ENCODE results near the gene EID2. TPM values are rescaled to one million over a fixed set of nuclear protein-coding genes. Genes with fewer than 3 reads are reported as not detected.

The EID2 gene
- polyA plus RNA-seq, 1 donor (not counting 4 experiments of a cell fraction or from before 2014, with no cell fraction given): 12.9 TPM

GRCh38 chr19:39566064-39566463 is 26.1 kb upstream of the EID2 start:
- Histone ChIP-seq H3K4me2 (ENCODE audit: control insufficient read depth, extremely low read depth, insufficient read depth, low read depth, low read length) (no peak overlapping the region), H3K9ac (ENCODE audit: control insufficient read depth, extremely low read depth, insufficient read depth, low read length) (no peak overlapping the region), H3K4me1 (ENCODE audit: control insufficient read depth, extremely low read depth, insufficient read depth, low read length) (no peaks in the 10 kb centered on the region), H3K4me3 (ENCODE audit: control insufficient read depth in 2 of 3, extremely low read depth in 1 of 3, insufficient read depth in 2 of 3, low read depth in 1 of 3, low read length in 3 of 3) (no peak overlapping the region), H2AFZ (ENCODE audit: control insufficient read depth, low read length) (no peak overlapping the region), H3K36me3 (ENCODE audit: control insufficient read depth in 2 of 2, extremely low read depth in 1 of 2, insufficient read depth in 2 of 2, low read length in 2 of 2) (no peaks in the 10 kb centered on the region), H3K79me2 (ENCODE audit: control insufficient read depth, insufficient read depth, low read length) (no peaks in the 10 kb centered on the region), H3K27me3 (ENCODE audit: control insufficient read depth, extremely low read depth, insufficient read depth, low read length) (no peaks in the 10 kb centered on the region), H3K9me1 (ENCODE audit: control insufficient read depth, extremely low read depth, insufficient read depth, low read length) (no peaks in the 10 kb centered on the region), H3K9me3 (ENCODE audit: control insufficient read depth, low read depth, low read length) (no peaks in the 10 kb centered on the region), H4K20me1 (ENCODE audit: control insufficient read depth, extremely low read depth, insufficient read depth, low read length) (no peaks in the 10 kb centered on the region), H3K27ac (ENCODE audit: control insufficient read depth, insufficient read depth, low read length) (no peak overlapping the region)
- dilution Hi-C loops (cut with MboI; ENCODE audit: extremely low pct_ligation_motif_present, low sequenced_read_pairs): no loop called here
- no peak for FAIRE-seq
- TF ChIP-seq, protein P1, sequence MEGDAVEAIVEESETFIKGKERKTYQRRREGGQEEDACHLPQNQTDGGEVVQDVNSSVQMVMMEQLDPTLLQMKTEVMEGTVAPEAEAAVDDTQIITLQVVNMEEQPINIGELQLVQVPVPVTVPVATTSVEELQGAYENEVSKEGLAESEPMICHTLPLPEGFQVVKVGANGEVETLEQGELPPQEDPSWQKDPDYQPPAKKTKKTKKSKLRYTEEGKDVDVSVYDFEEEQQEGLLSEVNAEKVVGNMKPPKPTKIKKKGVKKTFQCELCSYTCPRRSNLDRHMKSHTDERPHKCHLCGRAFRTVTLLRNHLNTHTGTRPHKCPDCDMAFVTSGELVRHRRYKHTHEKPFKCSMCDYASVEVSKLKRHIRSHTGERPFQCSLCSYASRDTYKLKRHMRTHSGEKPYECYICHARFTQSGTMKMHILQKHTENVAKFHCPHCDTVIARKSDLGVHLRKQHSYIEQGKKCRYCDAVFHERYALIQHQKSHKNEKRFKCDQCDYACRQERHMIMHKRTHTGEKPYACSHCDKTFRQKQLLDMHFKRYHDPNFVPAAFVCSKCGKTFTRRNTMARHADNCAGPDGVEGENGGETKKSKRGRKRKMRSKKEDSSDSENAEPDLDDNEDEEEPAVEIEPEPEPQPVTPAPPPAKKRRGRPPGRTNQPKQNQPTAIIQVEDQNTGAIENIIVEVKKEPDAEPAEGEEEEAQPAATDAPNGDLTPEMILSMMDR (optimal IDR thresholded peaks at IDR 0.05 in 1 of 3, IDR thresholded peaks at IDR 0.05 in 1 of 3, conservative IDR thresholded peaks at IDR 0.05 in 1 of 3; ENCODE audit: extremely low read depth in 1 of 3, insufficient read depth in 2 of 3, low read length in 3 of 3): no peak
- TF ChIP-seq EZH2 (IDR thresholded peaks at IDR 0.05; ENCODE audit: low read length): no peak
- DNase-seq (ENCODE audit: low read depth, low spot score): no peak

DNA sequence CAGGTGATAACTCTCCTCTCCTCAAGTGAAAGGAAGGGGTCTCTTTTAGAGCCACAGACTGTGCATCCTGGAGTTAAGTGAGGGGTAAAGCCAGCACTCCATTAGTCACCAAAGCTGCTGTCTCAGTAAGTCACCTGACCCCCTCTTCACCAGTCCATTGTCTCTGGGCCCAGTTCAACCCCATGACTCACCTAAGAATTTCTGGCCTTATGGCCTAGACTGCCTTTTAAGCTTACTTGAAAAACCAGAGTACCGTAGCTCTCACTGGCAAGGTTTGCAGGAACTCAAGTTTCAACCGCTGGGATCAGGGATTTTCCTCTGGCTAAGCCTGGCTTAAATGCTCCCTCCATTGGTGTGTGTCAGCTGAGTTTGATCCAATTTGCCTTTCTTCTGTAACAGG is 23.4 kb upstream of the EID2 start:
- FAIRE-seq (no peak), DNase-seq (ENCODE audit: low read depth, low spot score) (no peak)
- H3K27me3 ChIP-seq (ENCODE audit: control insufficient read depth, extremely low read depth, insufficient read depth, low read length): no peaks in the 10 kb centered on the region
- no peak overlapping the region for H3K9ac ChIP-seq (ENCODE audit: control insufficient read depth, extremely low read depth, insufficient read depth, low read length)
- no peak overlapping the region for H2AFZ ChIP-seq (ENCODE audit: control insufficient read depth, low read length)
- H3K27ac ChIP-seq (ENCODE audit: control insufficient read depth, insufficient read depth, low read length): no peak overlapping the region
- dilution Hi-C loops (cut with MboI; ENCODE audit: extremely low pct_ligation_motif_present, low sequenced_read_pairs): loop anchor here (5.0 kb wide), 1 partner anchor 94 kb away; the partner anchor contains the start of gene LGALS16
- no peaks in the 10 kb centered on the region for H3K9me3 ChIP-seq (ENCODE audit: control insufficient read depth, low read depth, low read length)
- no peaks in the 10 kb centered on the region for H4K20me1 ChIP-seq (ENCODE audit: control insufficient read depth, extremely low read depth, insufficient read depth, low read length)
- H3K4me3 ChIP-seq (ENCODE audit: control insufficient read depth in 2 of 3, extremely low read depth in 1 of 3, insufficient read depth in 2 of 3, low read depth in 1 of 3, low read length in 3 of 3): no peak overlapping the region
- TF ChIP-seq, protein P1 (optimal IDR thresholded peaks at IDR 0.05 in 1 of 3, IDR thresholded peaks at IDR 0.05 in 1 of 3, conservative IDR thresholded peaks at IDR 0.05 in 1 of 3; ENCODE audit: extremely low read depth in 1 of 3, insufficient read depth in 2 of 3, low read length in 3 of 3): no peak
- no peak for TF ChIP-seq EZH2 (IDR thresholded peaks at IDR 0.05; ENCODE audit: low read length)
- H3K9me1 ChIP-seq (ENCODE audit: control insufficient read depth, extremely low read depth, insufficient read depth, low read length): no peaks in the 10 kb centered on the region
- no peaks in the 10 kb centered on the region for H3K4me1 ChIP-seq (ENCODE audit: control insufficient read depth, extremely low read depth, insufficient read depth, low read length)
- H3K4me2 ChIP-seq (ENCODE audit: control insufficient read depth, extremely low read depth, insufficient read depth, low read depth, low read length): no peak overlapping the region
- H3K79me2 ChIP-seq (ENCODE audit: control insufficient read depth, insufficient read depth, low read length): no peaks in the 10 kb centered on the region
- H3K36me3 ChIP-seq (ENCODE audit: control insufficient read depth in 2 of 2, extremely low read depth in 1 of 2, insufficient read depth in 2 of 2, low read length in 2 of 2): no peaks in the 10 kb centered on the region
